Measurements from ENCODE around the gene RNF149.

The RNF149 gene

GRCh38 chr2:101310834-101311695 is 2.6 kb upstream of the RNF149 start:
- H3K4ac ChIP-seq (ENCODE audit: low read depth, low read length): no peak overlapping the region
- H2BK120ac ChIP-seq (ENCODE audit: low read depth, low read length): no peak overlapping the region
- no peak overlapping the region for H3K27ac ChIP-seq (ENCODE audit: low read depth, low read length)
- H3K4me1 ChIP-seq (ENCODE audit: control insufficient read depth, low read depth, low read length): peaks cover 4% of the 10 kb centered on the region
- no peak overlapping the region for H3K23ac ChIP-seq (ENCODE audit: low read length)
- H3K4me3 ChIP-seq (ENCODE audit: low read length): no peak overlapping the region
- peaks cover 8% of the 10 kb centered on the region for H3K79me1 ChIP-seq (ENCODE audit: low read length)
- no peak overlapping the region for H4K5ac ChIP-seq (ENCODE audit: low read length)
- no peak overlapping the region for H3K4me2 ChIP-seq (ENCODE audit: low read length)
- DNase-seq: no peak
- no peak overlapping the region for H2BK5ac ChIP-seq (ENCODE audit: low read length)
- H3K18ac ChIP-seq (ENCODE audit: low read length): no peak overlapping the region
- no peak overlapping the region for H3K9ac ChIP-seq (ENCODE audit: low read length)
- H3K56ac ChIP-seq (ENCODE audit: low read length): no peak overlapping the region
- H3K36me3 ChIP-seq (ENCODE audit: control insufficient read depth, insufficient read depth, low read length): no peaks in the 10 kb centered on the region
- WGBS (ENCODE audit: extremely low coverage, insufficient coverage, low lambda C conversion rate): no CpG with 5 or more reads among the region's 7 CpGs
- no peak overlapping the region for H4K8ac ChIP-seq (ENCODE audit: low read depth, low read length)
- no peak overlapping the region for H2BK15ac ChIP-seq (replicated peaks; ENCODE audit: low read depth)
- no peaks in the 10 kb centered on the region for H3K27me3 ChIP-seq (ENCODE audit: insufficient read depth, low read length, poor library complexity)
- peaks cover 18% of the 10 kb centered on the region for H3K79me2 ChIP-seq (ENCODE audit: control insufficient read depth, insufficient read depth, low read length)
- H2AK5ac ChIP-seq (ENCODE audit: low read length): no peak overlapping the region

GRCh38 chr2:101310090-101310833 is 1.8 kb upstream of the RNF149 start:
- Histone ChIP-seq H3K9ac (ENCODE audit: low read length) (no peak overlapping the region), H3K18ac (ENCODE audit: low read length) (no peak overlapping the region), H3K79me1 (ENCODE audit: low read length) (peaks cover 8% of the 10 kb centered on the region), H3K36me3 (ENCODE audit: control insufficient read depth, insufficient read depth, low read length) (no peaks in the 10 kb centered on the region), H3K4ac (ENCODE audit: low read depth, low read length) (no peak overlapping the region), H3K4me3 (ENCODE audit: low read length) (no peak overlapping the region), H3K4me2 (ENCODE audit: low read length) (no peak overlapping the region), H3K27me3 (ENCODE audit: insufficient read depth, low read length, poor library complexity) (no peaks in the 10 kb centered on the region), H3K23ac (ENCODE audit: low read length) (no peak overlapping the region), H3K27ac (ENCODE audit: low read depth, low read length) (no peak overlapping the region), H4K5ac (ENCODE audit: low read length) (no peak overlapping the region), H3K4me1 (ENCODE audit: control insufficient read depth, low read depth, low read length) (peaks cover 4% of the 10 kb centered on the region), H2BK5ac (ENCODE audit: low read length) (no peak overlapping the region), H4K8ac (ENCODE audit: low read depth, low read length) (no peak overlapping the region), H2BK120ac (ENCODE audit: low read depth, low read length) (no peak overlapping the region), H2AK5ac (ENCODE audit: low read length) (no peak overlapping the region), H3K56ac (ENCODE audit: low read length) (no peak overlapping the region), H3K79me2 (ENCODE audit: control insufficient read depth, insufficient read depth, low read length) (peaks cover 24% of the 10 kb centered on the region), H2BK15ac (replicated peaks; ENCODE audit: low read depth) (no peak overlapping the region)
- DNase-seq: no peak
- no CpG with 5 or more reads among the region's 10 CpGs for whole genome bisulfite sequencing (ENCODE audit: extremely low coverage, insufficient coverage, low lambda C conversion rate)

GRCh38 chr2:101307950-101308431 is 510 bp downstream of the RNF149 start:
- Histone ChIP-seq H3K79me2 (ENCODE audit: control insufficient read depth, insufficient read depth, low read length) (peaks cover 34% of the 10 kb centered on the region), H3K56ac (ENCODE audit: low read length) (peak overlapping the region; percentile 99), H3K18ac (ENCODE audit: low read length) (peak overlapping the region; percentile 24), H3K4me3 (ENCODE audit: low read length) (peak overlapping the region; percentile 73), H3K4me2 (ENCODE audit: low read length) (peak overlapping the region; percentile 47), H2BK5ac (ENCODE audit: low read length) (no peak overlapping the region), H3K9ac (ENCODE audit: low read length) (peak overlapping the region; percentile 95), H3K27me3 (ENCODE audit: insufficient read depth, low read length, poor library complexity) (no peaks in the 10 kb centered on the region), H2AK5ac (ENCODE audit: low read length) (no peak overlapping the region), H3K4me1 (ENCODE audit: control insufficient read depth, low read depth, low read length) (peaks cover 4% of the 10 kb centered on the region), H4K8ac (ENCODE audit: low read depth, low read length) (no peak overlapping the region), H2BK15ac (replicated peaks; ENCODE audit: low read depth) (no peak overlapping the region), H4K5ac (ENCODE audit: low read length) (no peak overlapping the region), H2BK120ac (ENCODE audit: low read depth, low read length) (no peak overlapping the region), H3K27ac (ENCODE audit: low read depth, low read length) (no peak overlapping the region), H3K23ac (ENCODE audit: low read length) (peak overlapping the region; percentile 86), H3K4ac (ENCODE audit: low read depth, low read length) (peak overlapping the region; percentile 49), H3K79me1 (ENCODE audit: low read length) (peaks cover 10% of the 10 kb centered on the region), H3K36me3 (ENCODE audit: control insufficient read depth, insufficient read depth, low read length) (no peaks in the 10 kb centered on the region)
- no CpG with 5 or more reads among the region's 57 CpGs for WGBS (ENCODE audit: extremely low coverage, insufficient coverage, low lambda C conversion rate)
- peak; percentile 45 for DNase-seq

- H2BK15ac ChIP-seq (replicated peaks; ENCODE audit: low read depth): no peak overlapping the region
- H3K18ac ChIP-seq (ENCODE audit: low read length): no peak overlapping the region
- WGBS (ENCODE audit: extremely low coverage, insufficient coverage, low lambda C conversion rate): no CpG with 5 or more reads among the region's 9 CpGs
- peaks cover 11% of the 10 kb centered on the region for H3K79me1 ChIP-seq (ENCODE audit: low read length)
- peaks cover 37% of the 10 kb centered on the region for H3K79me2 ChIP-seq (ENCODE audit: control insufficient read depth, insufficient read depth, low read length)
- H3K27ac ChIP-seq (ENCODE audit: low read depth, low read length): no peak overlapping the region
- H2BK5ac ChIP-seq (ENCODE audit: low read length): no peak overlapping the region
- no peaks in the 10 kb centered on the region for H3K27me3 ChIP-seq (ENCODE audit: insufficient read depth, low read length, poor library complexity)
- peaks cover under 1% of the 10 kb centered on the region for H3K36me3 ChIP-seq (ENCODE audit: control insufficient read depth, insufficient read depth, low read length)
- H4K5ac ChIP-seq (ENCODE audit: low read length): no peak overlapping the region
- H3K23ac ChIP-seq (ENCODE audit: low read length): peak overlapping the region; percentile 86
- no peak for DNase-seq
- H3K4ac ChIP-seq (ENCODE audit: low read depth, low read length): no peak overlapping the region
- H3K56ac ChIP-seq (ENCODE audit: low read length): peak overlapping the region; percentile 99
- no peak overlapping the region for H2AK5ac ChIP-seq (ENCODE audit: low read length)
- H3K4me2 ChIP-seq (ENCODE audit: low read length): peak overlapping the region; percentile 47
- no peak overlapping the region for H2BK120ac ChIP-seq (ENCODE audit: low read depth, low read length)
- peak overlapping the region; percentile 95 for H3K9ac ChIP-seq (ENCODE audit: low read length)
- peaks cover 4% of the 10 kb centered on the region for H3K4me1 ChIP-seq (ENCODE audit: control insufficient read depth, low read depth, low read length)
- peak overlapping the region; percentile 73 for H3K4me3 ChIP-seq (ENCODE audit: low read length)
- no peak overlapping the region for H4K8ac ChIP-seq (ENCODE audit: low read depth, low read length)
Measured at GRCh38 chr2:101307503-101307902, 998 bp downstream of the RNF149 start.

- Histone ChIP-seq H2BK120ac (ENCODE audit: low read depth, low read length) (no peak overlapping the region), H3K4me3 (ENCODE audit: low read length) (no peak overlapping the region), H3K4me2 (ENCODE audit: low read length) (peak overlapping the region; percentile 24), H4K8ac (ENCODE audit: low read depth, low read length) (no peak overlapping the region), H3K36me3 (ENCODE audit: control insufficient read depth, insufficient read depth, low read length) (peaks cover 1% of the 10 kb centered on the region), H3K27me3 (ENCODE audit: insufficient read depth, low read length, poor library complexity) (no peaks in the 10 kb centered on the region), H4K5ac (ENCODE audit: low read length) (no peak overlapping the region), H3K18ac (ENCODE audit: low read length) (no peak overlapping the region), H2BK15ac (replicated peaks; ENCODE audit: low read depth) (no peak overlapping the region), H2BK5ac (ENCODE audit: low read length) (no peak overlapping the region), H3K79me1 (ENCODE audit: low read length) (peaks cover 12% of the 10 kb centered on the region), H3K9ac (ENCODE audit: low read length) (peak overlapping the region; percentile 95), H3K27ac (ENCODE audit: low read depth, low read length) (no peak overlapping the region), H3K4me1 (ENCODE audit: control insufficient read depth, low read depth, low read length) (peaks cover 4% of the 10 kb centered on the region), H2AK5ac (ENCODE audit: low read length) (no peak overlapping the region), H3K23ac (ENCODE audit: low read length) (no peak overlapping the region), H3K79me2 (ENCODE audit: control insufficient read depth, insufficient read depth, low read length) (peaks cover 38% of the 10 kb centered on the region), H3K4ac (ENCODE audit: low read depth, low read length) (no peak overlapping the region), H3K56ac (ENCODE audit: low read length) (no peak overlapping the region)
- no peak for DNase-seq
- WGBS (ENCODE audit: extremely low coverage, insufficient coverage, low lambda C conversion rate): no CpG with 5 or more reads among the region's 7 CpGs
Measured at GRCh38 chr2:101306410-101306809, 2.1 kb downstream of the RNF149 start.
